HUES48 (cell line): ENCODE data around the gene NFE2L3.
A peak's percentile ranks its signal among the peaks of the same experiment; 100 is the strongest.
"Not testable (repeated sequence)": the region's sequence is repeated elsewhere in the genome, so short reads cannot be mapped to it uniquely, and the experiment has no call there.

Experiments
- H3K27ac ChIP-seq: one replicate; pipeline ENCODE4 v1.7.0; 2013; ENCODE audit warnings: low read depth, low read length, inconsistent platforms
- H3K27me3 ChIP-seq: 2 replicates; pipeline ENCODE4 v1.6.1; 2013; ENCODE audit warnings: mild to moderate bottlenecking, low read length; ENCODE audit not compliant: control insufficient read depth, insufficient read depth
- H3K36me3 ChIP-seq: 2 replicates; pipeline ENCODE4 v1.6.1; 2013; ENCODE audit warnings: low read length; ENCODE audit not compliant: control insufficient read depth, insufficient read depth
- H3K4me1 ChIP-seq: 2 replicates; pipeline ENCODE4 v1.6.1; 2013; ENCODE audit warnings: mild to moderate bottlenecking, low read length; ENCODE audit not compliant: control insufficient read depth, insufficient read depth
- H3K4me3 ChIP-seq: 2 replicates; pipeline ENCODE4 v1.5.1; 2013; ENCODE audit warnings: mild to moderate bottlenecking, low read depth, low read length
- H3K9ac ChIP-seq: 2 replicates; pipeline ENCODE4 v1.6.1; 2013; ENCODE audit warnings: mild to moderate bottlenecking, low read depth, low read length, moderate library complexity
- H3K9me3 ChIP-seq: 2 replicates; pipeline ENCODE4 v1.6.1; 2013; ENCODE audit warnings: low read length; ENCODE audit not compliant: control insufficient read depth, insufficient read depth

The NFE2L3 gene

GRCh38 chr7:26169271-26169670 is 17.3 kb downstream of the NFE2L3 start:
- Histone ChIP-seq H3K36me3 (peaks cover 3% of the 10 kb centered on the region; the same call in 1 of the 2 replicates), H3K9me3 (no peaks in the 10 kb centered on the region), H3K27me3 (no peaks in the 10 kb centered on the region), H3K9ac (no peak overlapping the region), H3K4me1 (peaks cover 15% of the 10 kb centered on the region), H3K27ac (no peak overlapping the region), H3K4me3 (no peak overlapping the region)

- Histone ChIP-seq H3K4me3 (no peak overlapping the region), H3K27me3 (no peaks in the 10 kb centered on the region), H3K4me1 (peaks cover 14% of the 10 kb centered on the region), H3K36me3 (peaks cover 3% of the 10 kb centered on the region; the same call in 1 of the 2 replicates), H3K27ac (no peak overlapping the region), H3K9me3 (no peaks in the 10 kb centered on the region), H3K9ac (no peak overlapping the region)
Measured at GRCh38 chr7:26170663-26171062, 18.7 kb downstream of the NFE2L3 start.

- peaks cover 5% of the 10 kb centered on the region for H3K4me1 ChIP-seq
- no peak overlapping the region for H3K4me3 ChIP-seq
- H3K36me3 ChIP-seq, result peaks cover 3% of the 10 kb centered on the region; the same call in 1 of the 2 replicates
- H3K27me3 ChIP-seq, result no peaks in the 10 kb centered on the region
- H3K27ac ChIP-seq, result no peak overlapping the region
- no peak overlapping the region for H3K9ac ChIP-seq
- H3K9me3 ChIP-seq, result no peaks in the 10 kb centered on the region
Measured at GRCh38 chr7:26171601-26172000, 19.6 kb downstream of the NFE2L3 start.

GRCh38 chr7:26172048-26172447 is 20.1 kb downstream of the NFE2L3 start:
- Histone ChIP-seq H3K4me1 (peaks cover under 1% of the 10 kb centered on the region; the same call in 1 of the 2 replicates), H3K27ac (no peak overlapping the region), H3K9me3 (no peaks in the 10 kb centered on the region), H3K9ac (no peak overlapping the region), H3K36me3 (peaks cover 3% of the 10 kb centered on the region; the same call in 1 of the 2 replicates), H3K4me3 (no peak overlapping the region), H3K27me3 (no peaks in the 10 kb centered on the region)

- H3K4me1 ChIP-seq, H3K4me3 ChIP-seq, H3K9me3 ChIP-seq, H3K27me3 ChIP-seq, H3K9ac ChIP-seq, H3K27ac ChIP-seq: not testable (repeated sequence)
- peaks cover 33% of the 10 kb centered on the region for H3K36me3 ChIP-seq
Measured at GRCh38 chr7:26175903-26176302, 23.9 kb downstream of the NFE2L3 start.

- not testable (repeated sequence) for H3K4me3 ChIP-seq, H3K9me3 ChIP-seq, H3K27me3 ChIP-seq, H3K27ac ChIP-seq, H3K4me1 ChIP-seq, H3K9ac ChIP-seq
- H3K36me3 ChIP-seq, result peaks cover 34% of the 10 kb centered on the region
Measured at GRCh38 chr7:26176696-26177095, 24.7 kb downstream of the NFE2L3 start.

GRCh38 chr7:26177269-26177668 is 25.3 kb downstream of the NFE2L3 start:
- not testable (repeated sequence) for H3K27me3 ChIP-seq, H3K9me3 ChIP-seq, H3K4me1 ChIP-seq, H3K27ac ChIP-seq, H3K4me3 ChIP-seq, H3K9ac ChIP-seq
- peaks cover 34% of the 10 kb centered on the region for H3K36me3 ChIP-seq

GRCh38 chr7:26178272-26178960 is 26.4 kb downstream of the NFE2L3 start:
- Histone ChIP-seq H3K4me1 (no peaks in the 10 kb centered on the region), H3K9me3 (no peaks in the 10 kb centered on the region), H3K27ac (no peak overlapping the region), H3K27me3 (no peaks in the 10 kb centered on the region), H3K4me3 (no peak overlapping the region), H3K36me3 (peaks cover 38% of the 10 kb centered on the region), H3K9ac (no peak overlapping the region)

GRCh38 chr7:26179422-26179821 is 27.4 kb downstream of the NFE2L3 start:
- Histone ChIP-seq H3K27ac (no peak overlapping the region), H3K9me3 (no peaks in the 10 kb centered on the region), H3K9ac (no peak overlapping the region), H3K4me1 (no peaks in the 10 kb centered on the region), H3K4me3 (no peak overlapping the region), H3K36me3 (peaks cover 38% of the 10 kb centered on the region), H3K27me3 (no peaks in the 10 kb centered on the region)

- Histone ChIP-seq H3K36me3 (peaks cover 41% of the 10 kb centered on the region), H3K27ac (peak overlapping the region; percentile 15), H3K9ac (no peak overlapping the region), H3K27me3 (no peaks in the 10 kb centered on the region), H3K4me1 (no peaks in the 10 kb centered on the region), H3K4me3 (no peak overlapping the region), H3K9me3 (no peaks in the 10 kb centered on the region)
Measured at GRCh38 chr7:26179826-26180497, 28.0 kb downstream of the NFE2L3 start.

- Histone ChIP-seq H3K4me3 (no peak overlapping the region), H3K9ac (no peak overlapping the region), H3K9me3 (no peaks in the 10 kb centered on the region), H3K27me3 (no peaks in the 10 kb centered on the region), H3K4me1 (no peaks in the 10 kb centered on the region), H3K27ac (no peak overlapping the region), H3K36me3 (peaks cover 48% of the 10 kb centered on the region)
Measured at GRCh38 chr7:26180792-26181198, 28.8 kb downstream of the NFE2L3 start.
